Stimulated activated CD8-positive, alpha-beta memory T cell treated with anti-CD3 and anti-CD28 coated beads, Interleukin-12 subunit alpha, Interleukin-12 subunit beta, amount 100 ng/mL, for 4 hours (primary cell): ENCODE results near the gene CRYBB2.
"Not testable (repeated sequence)": the region's sequence is repeated elsewhere in the genome, so short reads cannot be mapped to it uniquely, and the experiment has no call there.

Experiments used
- DNase-seq: peaks from one replicate; pipeline ENCODE4 v3.0.0-alpha.2; 2020; ENCODE audit warnings: low read depth

CRYBB2 gene

DNA sequence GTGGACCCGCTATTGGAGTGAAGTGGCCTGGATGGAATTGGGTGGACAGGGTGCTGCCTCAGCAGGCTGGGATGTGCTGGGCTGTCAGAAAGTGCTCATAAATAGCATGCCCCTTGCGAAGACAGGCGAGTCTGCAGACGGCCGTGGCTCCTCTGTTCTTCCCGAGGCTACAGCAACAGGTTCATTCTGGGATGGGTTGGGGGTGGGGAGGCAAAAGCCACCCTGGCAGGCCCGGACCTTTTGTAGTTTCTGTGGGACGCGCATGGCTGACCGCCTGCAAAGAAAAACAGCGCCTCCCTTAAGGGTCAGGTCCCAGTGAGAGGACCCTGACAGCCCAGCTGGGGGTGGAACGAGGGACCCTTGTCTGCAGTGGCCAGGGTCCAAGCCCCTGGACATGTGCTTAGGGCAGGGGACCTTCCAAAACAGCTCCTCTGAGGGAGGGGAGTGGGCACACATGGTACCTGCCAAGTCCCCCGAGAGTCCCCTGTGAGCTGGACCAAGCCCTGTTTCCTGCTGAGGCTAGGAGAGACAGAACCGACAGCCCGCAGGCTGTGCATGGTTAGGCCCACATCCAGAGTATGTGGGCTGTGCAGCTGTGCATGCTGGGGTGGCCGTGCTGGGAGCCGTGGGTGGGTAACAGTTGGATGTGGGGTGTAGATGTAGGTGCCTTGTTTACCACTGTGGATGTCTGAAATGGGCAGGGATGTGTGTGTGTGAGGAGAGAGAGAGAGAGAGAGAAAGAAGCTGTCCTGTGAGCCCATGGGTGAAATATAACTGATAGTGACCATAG is 19.5 kb upstream of the CRYBB2 start, which contains the start of gene CRYBB3:
Gene CRYBB3 (plus strand): TSS at position 128 of the 790 bp plus-strand sequence. CDS start 1,539 bp downstream, outside the sequence.
- DNase-seq, result no peak

DNA sequence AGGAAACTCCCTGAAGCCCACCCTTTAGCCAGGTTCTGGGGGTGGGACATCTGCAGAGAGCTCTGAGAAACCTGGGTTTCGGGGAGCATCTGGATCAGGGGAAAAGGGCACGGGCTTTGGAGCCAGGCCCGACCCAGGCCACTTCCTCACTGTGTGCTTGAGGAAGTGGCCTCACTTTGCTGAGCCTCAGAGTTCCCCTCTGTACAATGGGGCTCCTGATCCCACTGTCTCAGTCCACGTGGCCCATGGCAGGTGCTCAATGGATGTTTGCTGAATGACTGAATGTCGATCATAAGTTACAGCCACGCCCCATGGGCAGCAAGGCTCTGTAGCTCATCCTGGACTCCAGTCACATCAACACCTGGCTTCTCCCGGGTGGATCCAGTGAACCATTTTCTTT is 18.5 kb upstream of the CRYBB2 start:
- no peak for DNase-seq

DNA sequence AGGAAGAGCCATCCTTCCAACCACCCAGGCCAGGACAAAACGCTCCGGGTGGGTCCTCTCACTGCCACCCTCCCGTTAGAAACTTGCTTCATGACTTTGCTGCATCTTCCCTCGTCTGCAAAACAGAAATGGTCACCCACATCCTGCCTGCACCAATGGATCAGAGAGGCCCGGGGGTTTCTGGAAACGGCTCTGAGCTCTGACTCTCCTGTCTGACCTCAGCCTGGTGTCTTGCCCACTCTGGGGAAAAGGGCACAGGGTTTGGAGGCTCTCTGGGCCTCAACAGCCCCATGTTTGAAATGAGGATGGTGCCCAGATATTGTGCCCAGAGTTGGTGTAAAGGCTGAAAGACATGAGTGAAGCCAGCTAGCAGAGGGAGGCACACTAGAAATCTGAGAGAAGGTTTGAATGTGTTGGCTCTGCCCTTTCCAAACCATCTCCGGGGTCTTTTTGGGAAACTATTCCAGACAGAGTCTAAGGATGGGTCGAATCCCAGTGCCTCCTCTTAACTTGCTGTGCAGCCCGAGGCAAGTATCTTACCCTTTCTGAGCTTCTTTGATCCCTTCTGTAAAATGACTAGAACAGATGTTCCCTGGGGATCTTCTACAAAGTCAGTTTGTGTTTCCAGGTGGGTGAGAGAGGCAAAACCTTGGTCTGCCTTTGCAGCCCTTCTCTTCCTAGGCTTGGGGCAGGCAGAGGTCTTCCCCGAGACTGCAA is 17.7 kb upstream of the CRYBB2 start:
- DNase-seq, result no peak

DNA sequence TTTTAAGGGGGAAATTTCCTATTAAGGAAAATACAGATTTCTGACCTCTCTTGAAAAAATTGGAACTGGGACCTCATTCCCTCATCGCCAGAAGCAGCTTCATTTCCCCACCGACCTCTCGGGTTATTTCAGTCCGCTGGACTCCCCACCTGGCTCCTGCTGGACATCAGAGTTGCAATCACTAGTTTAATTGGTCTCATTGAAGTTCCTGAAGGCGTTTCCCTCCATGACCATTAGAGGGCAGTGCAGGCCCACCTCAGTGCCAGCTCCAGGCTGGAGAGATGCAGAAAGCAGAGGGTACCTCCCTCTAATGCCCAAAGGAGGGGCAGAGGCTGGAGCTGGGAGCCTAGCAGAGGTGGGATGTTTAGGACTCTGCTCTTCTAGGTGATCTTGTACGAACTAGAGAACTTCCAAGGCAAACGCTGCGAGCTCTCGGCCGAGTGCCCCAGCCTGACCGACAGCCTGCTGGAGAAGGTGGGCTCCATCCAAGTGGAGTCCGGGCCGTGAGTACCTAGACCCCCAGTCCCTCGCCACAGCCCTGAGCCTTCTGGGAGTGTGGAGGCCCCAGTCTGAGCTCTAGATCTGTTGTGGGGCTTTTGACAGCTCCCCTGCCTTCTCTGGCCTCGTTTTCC is 17.0 kb upstream of the CRYBB2 start:
- DNase-seq, result peak; percentile 8

DNA sequence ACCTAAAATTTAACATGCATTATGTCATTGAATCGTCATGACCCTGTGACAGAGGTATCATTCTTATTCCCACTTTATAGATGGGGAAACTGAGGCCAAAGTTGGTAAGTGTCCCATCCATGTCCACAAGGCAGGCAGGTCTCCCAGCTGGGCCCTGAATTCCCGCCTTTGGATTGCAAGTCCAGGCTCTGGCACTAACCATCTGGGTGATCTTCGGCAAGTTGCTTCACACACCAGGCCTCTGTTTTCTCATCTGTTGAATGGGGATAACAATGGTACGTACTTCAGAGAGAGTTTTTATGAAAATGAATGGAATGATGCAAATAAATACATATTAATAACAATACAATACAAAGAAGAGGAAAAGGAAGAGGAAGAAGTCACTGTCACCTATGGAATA is 16.4 kb upstream of the CRYBB2 start:
- no peak for DNase-seq

DNA sequence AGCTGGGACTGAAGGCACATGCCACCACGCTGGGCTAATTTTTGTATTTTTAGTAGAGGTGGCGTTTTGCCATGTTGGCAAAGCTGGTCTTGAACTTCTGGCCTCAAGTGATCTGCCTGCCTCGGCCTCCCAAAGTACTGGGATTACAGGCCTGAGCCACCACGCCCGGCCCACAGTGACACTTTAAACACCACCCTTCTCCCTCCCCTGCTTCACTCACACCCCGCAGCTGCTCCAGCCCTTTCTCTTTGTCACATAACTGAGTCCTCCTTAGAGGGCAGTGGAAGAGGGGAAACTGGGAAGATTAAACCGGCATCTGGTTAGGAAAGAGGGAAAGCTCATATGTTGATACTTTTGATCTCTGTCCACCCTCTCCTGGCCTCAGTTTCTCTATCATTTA is 14.9 kb upstream of the CRYBB2 start:
- DNase-seq, result not testable (repeated sequence)

DNA sequence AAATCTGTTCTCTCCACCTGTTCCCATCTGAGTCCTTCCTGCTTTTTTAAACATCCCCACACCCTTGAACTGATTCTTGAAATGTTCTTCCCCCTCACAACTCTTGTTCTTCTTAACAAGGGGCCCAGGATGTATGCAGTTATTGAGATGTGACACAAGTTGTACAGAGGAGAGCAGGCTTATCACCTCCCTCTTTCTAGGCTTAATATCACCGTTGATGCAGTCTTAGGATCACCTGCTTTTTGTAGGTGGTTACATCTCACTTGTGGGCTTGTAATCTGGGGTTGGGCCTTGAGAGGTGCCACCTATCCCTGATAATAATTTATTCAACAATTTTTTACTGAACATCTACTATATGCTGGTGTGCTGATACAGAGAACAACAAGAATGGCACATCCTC is 13.6 kb upstream of the CRYBB2 start:
- no peak for DNase-seq

DNA sequence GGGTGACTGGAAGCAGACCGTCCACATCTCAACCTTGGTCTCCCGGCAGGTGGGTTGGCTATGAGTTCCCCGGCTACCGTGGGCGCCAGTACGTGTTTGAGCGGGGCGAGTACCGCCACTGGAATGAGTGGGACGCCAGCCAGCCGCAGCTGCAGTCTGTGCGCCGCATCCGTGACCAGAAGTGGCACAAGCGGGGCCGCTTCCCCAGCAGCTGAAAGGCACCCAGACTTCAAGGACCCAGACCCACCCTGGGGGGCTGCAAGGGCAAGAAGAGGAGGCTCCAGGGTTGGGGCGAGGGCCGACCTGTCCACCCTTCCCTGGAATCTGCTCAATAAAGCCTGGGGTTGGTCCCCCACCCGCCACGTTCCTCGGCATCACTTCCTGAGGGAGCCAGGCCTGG is 12.4 kb upstream of the CRYBB2 start:
- no peak for DNase-seq

DNA sequence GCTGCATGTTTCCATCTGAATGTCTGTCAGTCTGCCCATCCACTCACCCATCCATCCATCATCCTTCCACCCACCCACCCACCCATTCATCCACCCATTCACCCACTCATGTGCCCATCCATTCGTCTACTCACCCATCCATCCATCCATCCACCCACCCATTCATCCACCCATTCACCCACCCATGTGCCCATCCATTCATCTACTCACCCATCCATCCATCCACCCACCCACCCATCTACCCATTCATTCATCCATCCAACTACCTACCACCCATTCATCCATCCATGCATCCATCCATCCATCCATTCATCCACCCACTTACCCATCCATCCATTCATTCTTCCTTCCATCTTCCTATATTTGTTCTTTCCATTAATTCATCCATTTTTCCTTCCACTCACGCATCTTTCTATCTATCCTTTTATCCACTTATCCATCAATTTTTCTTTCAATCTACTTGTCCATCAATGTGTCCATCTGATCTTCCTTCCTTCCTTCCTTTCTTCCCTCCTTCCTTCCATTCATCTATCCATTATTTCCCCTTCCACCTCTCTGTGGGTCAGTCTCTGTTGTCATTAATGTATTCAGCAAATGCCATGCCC is 11.8 kb upstream of the CRYBB2 start:
- no peak for DNase-seq

DNA sequence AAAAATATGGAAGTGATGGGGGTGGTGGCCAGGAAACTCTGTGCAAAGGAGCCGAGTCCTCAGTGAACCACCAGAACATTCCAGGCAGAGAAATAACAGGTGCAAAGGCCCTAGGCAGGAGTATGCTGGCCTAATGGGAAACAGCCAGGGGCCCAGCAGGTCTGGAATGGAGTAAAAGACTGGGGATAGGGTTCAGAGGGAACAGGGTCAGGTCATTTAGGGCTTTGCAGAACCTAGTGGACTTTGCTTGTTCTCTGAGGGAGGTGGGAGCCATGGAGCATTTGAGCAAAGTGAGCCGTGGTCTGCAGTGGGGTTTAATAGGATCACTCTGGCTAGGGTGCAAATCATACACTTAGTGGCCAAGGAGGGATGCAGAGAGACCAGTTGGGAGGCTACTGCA is 11.1 kb upstream of the CRYBB2 start:
- DNase-seq, result no peak

DNA sequence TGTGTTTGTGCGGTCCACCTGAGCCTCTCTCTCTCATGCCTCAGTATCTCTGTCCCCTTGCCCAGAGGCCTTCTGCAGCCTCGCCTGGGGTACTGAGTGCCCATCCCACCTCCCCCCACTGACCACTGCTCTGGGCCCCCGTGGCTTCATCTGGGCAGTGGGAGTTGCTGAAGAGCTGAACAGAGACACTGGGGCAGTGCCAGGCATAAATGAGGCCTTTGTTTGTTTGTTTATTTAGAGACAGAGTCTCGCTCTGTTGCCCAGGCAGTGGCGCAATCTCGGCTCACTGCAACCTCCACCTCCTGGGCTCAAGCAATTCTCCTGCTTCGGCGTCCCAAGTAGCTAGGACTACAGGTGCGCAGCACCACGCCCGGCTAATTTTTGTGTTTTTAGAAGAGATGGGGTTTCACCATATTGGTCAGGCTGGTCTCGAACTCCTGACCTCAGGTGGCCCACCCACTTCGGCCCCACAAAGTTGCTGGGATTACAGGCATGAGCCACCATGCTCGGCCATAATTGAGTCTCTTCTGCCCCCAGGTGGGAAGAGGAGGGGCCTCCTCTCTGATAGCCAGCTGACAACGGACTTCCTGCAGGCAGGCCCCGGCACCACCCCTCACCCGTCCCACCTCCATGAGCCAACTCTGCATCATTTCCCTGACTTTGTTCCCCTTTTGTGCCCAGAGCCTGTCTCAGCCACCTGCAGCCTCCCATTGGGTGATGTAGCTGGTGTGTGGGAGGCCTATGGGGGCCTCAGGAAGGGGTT is 10.5 kb upstream of the CRYBB2 start:
- no peak for DNase-seq

DNA sequence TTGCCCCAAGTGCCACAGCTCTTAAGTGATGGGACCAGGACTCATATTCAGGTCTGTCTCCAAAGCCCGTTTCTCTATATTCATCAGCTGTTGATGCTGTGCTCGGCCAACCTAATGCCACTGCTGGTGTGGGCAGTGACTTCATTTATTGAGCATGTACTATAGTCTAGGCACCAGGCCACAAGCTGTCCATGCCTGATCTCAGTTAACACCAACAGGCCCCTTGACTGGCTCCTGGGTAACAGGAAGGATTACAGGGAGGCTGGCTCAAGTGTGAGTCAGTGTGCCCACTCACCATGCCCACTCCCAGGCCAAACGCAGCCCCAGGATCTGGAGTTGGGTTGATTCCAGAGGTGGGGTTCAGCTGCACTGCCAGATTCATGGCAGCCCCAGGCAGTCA is 8.6 kb upstream of the CRYBB2 start:
- no peak for DNase-seq

DNA sequence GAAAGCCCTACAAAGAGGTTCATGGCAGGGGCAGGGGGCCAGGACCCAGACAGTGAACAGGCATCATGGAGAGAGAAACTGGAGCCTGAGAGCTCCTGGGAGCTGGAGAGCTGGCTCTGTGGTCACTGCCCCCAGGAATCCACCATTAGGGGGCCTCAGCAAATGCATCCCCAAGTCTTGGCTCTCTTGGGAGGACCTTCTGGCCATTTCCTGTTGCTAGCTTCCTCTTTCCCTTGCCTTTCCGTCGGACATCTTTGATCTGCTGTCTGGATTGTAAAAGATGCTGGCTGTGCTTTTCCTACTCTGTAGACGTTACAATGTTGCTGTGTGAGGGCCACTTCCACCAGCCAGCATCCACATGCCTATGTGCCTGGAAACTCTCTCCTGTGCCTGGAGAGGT is 7.1 kb upstream of the CRYBB2 start:
- no peak for DNase-seq

DNA sequence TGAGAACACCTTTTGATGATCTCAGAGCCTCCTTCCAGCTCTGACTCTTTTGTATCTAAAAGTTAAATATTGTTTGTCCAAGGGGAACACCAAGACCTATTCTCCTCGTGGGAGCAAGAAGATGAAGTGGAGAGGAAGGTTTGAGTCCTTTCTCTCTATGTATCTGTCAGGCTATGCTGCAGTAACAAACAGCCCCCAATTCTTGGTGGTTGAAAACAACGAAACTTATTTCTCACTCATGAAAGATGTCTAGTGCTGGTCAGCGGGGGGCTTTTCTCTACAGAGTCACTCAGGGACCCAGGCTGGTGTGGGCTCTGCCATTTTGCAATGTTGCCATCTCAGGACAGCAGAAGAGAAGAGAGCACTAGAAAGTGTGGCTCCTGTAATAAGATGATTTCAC is 6.2 kb upstream of the CRYBB2 start:
- no peak for DNase-seq

DNA sequence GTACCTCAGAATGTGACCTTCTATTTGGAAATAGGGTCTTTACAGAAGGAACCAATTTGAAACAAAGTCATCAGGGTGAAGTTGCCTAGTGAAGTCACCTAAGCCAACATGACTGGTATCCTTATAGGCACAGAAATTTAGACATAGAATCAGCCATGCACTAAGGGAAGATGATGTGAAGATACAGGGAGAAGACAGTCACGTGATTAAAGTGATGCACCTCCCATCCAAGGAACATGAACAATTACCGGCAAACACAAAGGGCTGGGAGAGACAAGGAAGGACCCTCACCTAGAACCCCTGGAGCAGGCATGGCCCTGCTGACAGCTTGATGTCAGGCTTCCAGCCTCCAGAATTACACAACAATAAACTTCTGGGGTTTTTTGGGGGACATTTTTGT is 3.2 kb upstream of the CRYBB2 start:
- DNase-seq, result no peak

DNA sequence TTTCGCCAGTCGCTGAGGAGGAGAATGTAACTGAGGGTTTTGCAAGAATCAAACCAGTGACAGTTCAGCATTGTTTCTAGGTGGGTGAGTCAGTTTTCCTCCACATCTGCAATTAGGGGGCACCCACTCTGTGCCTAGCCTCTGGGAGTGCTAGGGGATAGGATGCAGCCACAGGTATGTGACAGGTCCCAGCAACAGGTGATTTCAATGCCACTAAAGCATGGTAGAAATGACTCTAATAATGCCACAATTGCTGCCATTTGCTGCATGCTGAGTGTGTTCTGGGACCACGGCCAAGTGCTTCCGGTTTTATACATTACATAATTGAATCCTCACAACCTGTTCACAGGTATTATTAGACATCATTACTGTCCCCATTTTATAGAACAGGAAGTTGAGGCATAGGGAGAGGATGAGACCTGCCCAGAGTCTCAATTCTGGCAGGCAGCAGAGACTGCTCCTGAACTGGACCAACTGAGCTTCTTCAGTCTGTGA is 556 bp downstream of the CRYBB2 start:
- no peak for DNase-seq

DNA sequence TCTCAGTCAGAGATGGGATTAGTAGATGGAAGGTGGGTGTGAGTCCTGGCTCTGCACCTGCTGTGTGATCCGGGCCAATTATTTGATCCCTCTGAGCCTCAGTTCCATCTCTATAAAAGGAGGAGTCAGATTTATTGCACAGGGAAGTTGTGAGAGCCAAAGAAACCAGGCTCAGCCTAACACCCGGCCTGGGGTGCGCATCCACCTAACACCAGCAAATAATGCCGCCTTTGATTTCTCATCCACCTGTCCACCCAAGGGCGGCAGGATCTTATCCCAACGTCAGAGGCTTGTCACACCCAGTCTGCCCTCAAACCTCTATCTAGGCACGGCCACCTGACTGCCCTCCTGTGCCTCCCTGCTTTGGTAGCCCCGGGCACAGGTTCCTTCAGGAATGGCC is 2.4 kb downstream of the CRYBB2 start:
- DNase-seq, result no peak

DNA sequence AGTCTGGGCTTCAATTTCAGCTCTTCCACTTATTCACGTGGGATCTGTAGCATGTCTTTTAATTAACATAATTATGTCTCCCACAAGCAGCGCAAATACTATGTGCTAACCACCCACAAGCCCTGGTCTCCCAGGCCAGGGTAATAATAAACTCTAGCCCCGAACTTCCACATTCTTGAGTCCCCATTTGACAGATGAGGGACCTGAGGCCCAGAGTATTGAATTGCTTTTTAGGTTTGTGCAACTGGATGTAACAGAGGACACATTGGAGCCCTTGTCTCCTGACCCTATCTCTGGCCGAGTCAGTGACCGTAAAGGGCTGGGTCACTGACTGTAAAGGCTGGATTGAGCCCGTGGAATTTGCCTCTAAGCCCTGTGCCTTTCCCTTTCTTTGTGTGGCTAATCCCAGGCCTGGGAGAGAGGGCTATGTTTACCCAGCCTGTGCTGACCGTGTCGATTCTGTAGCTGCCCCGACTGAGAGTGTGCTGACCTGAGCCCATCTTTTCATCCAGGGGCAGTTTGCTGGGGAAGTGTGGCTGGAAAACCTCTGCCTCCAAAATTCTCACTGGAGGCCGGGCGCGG is 3.9 kb downstream of the CRYBB2 start:
- no peak for DNase-seq

DNA sequence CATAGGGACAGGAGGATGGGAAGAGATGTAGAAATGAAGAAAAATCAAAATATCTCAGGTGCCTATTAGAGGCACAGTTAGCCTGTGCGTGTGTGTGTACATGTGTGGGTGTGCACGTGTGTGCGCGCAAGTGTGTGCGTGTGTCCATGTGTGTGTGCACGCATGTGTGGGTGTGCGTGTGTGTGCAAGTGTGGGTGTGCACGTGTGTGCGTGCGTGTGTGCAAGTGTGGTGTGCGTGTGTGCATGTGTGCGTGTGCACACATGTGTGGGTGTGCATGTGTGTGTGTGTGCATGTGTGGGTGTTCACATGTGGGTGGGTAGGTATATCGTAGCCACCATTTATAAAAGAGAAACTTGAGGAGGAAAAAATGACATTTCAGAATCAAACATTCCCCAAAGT is 9.4 kb downstream of the CRYBB2 start:
- DNase-seq, result no peak

DNA sequence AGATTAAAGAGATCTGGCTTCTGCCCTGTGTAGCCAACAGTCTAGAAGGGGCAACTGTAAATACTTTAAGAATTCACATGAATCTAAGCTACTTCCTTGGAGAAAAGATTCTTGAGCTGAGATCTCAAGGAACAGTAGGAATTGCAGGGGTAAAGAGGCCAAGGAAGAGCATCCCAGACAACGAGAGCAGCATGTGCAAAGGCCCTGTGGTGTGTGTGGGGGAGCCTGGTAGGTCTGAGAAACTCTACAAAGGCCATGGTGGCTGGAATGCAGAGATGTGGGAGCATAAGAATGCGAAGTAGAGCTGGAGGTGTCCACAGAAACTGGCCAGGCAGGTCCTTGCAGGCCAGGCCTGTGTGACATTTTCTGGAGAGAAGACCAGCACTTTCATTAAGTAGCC is 11.3 kb downstream of the CRYBB2 start:
- not testable (repeated sequence) for DNase-seq

DNA sequence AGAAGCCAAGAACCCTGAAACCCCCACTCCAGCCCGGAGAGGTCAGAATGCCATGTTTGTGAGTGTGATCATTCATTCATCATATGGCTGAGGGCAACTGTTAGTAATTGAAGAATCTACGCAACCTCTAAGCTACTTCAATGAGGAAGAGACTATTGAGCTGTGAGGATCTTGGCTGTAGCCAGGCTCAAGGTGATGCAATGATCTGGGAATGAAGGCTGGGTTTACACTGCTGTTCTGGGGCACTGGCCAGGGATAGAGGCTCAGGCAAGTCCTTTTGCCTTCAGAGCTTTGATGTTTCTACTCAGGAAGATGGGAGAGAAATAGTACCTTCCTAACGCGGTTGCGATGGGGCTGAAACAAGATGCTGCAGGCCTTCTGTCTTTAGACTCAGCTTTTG is 12.9 kb downstream of the CRYBB2 start:
- no peak for DNase-seq
